Endodermal cell (in vitro differentiated cells): Measurements from ENCODE around the gene SDC1. TPM values are rescaled to one million over a fixed set of nuclear protein-coding genes. Genes with fewer than 3 reads are reported as not detected.
A peak's percentile ranks its signal among the peaks of the same experiment; 100 is the strongest.
"Not testable (repeated sequence)": the region's sequence is repeated elsewhere in the genome, so short reads cannot be mapped to it uniquely, and the experiment has no call there.

Experiments used
- DNase-seq: peaks from one replicate; pipeline ENCODE4 v3.0.0-alpha.2; 2017
- H3K27ac ChIP-seq: 2 replicates; pipeline ENCODE4 v1.5.1; 2013; ENCODE audit warnings: mild to moderate bottlenecking, low read depth, low read length, moderate library complexity
- H3K27me3 ChIP-seq: 2 replicates; pipeline ENCODE4 v1.6.1; 2013; ENCODE audit warnings: mild to moderate bottlenecking, low read length, moderate library complexity; ENCODE audit not compliant: insufficient read depth, control insufficient read depth, poor library complexity, severe bottlenecking
- H3K36me3 ChIP-seq: 2 replicates; pipeline ENCODE4 v1.7.0; 2013; ENCODE audit warnings: mild to moderate bottlenecking, low read length, moderate library complexity; ENCODE audit not compliant: control insufficient read depth, insufficient read depth
- H3K4me1 ChIP-seq: one replicate; pipeline ENCODE4 v1.7.0; 2013; ENCODE audit warnings: low read length; ENCODE audit not compliant: control insufficient read depth, insufficient read depth
- H3K4me3 ChIP-seq: 2 replicates; pipeline ENCODE4 v1.5.1; 2013; ENCODE audit warnings: mild to moderate bottlenecking, low read length, moderate library complexity
- H3K9ac ChIP-seq: 2 replicates; pipeline ENCODE4 v1.6.1; 2013; ENCODE audit warnings: mild to moderate bottlenecking, low read length, moderate library complexity; ENCODE audit not compliant: poor library complexity, severe bottlenecking; ENCODE audit errors: extremely low read depth
- H3K9me3 ChIP-seq: 2 replicates; pipeline ENCODE4 v1.6.1; 2013; ENCODE audit warnings: mild to moderate bottlenecking, low read length, moderate library complexity; ENCODE audit not compliant: control insufficient read depth
- H3K27ac Mint-ChIP-seq: 2 replicates; pipeline ENCODE4 v1.8.0; 2020; ENCODE audit warnings: mixed read lengths
- H3K27me3 Mint-ChIP-seq: 2 replicates; pipeline ENCODE4 v1.8.0; 2021; ENCODE audit warnings: mild to moderate bottlenecking, mixed read lengths; ENCODE audit not compliant: insufficient read depth
- H3K36me3 Mint-ChIP-seq: 2 replicates; pipeline ENCODE4 v1.8.0; 2020; ENCODE audit warnings: low read depth, mixed read lengths
- H3K4me1 Mint-ChIP-seq: 2 replicates; pipeline ENCODE4 v1.8.0; 2020; ENCODE audit warnings: mixed read lengths
- H3K4me3 Mint-ChIP-seq: 2 replicates; pipeline ENCODE4 v1.8.0; 2020; ENCODE audit warnings: mild to moderate bottlenecking, moderate library complexity, mixed read lengths
- H3K9me3 Mint-ChIP-seq: 2 replicates; pipeline ENCODE4 v1.8.0; 2020; ENCODE audit warnings: mild to moderate bottlenecking, mixed read lengths
- CTCF ChIP-seq: fragments of 200-600 bp; sonication (generic); conservative IDR thresholded peaks from 2 replicates; pipeline ENCODE4 v1.5.0; 2021; ENCODE audit warnings: antibody characterized with exemption, mild to moderate bottlenecking
- WGBS, 2 experiments: methylation state at CpG; one replicate each; pipeline versions ENCODE4 v1.1.5 to v1.1.7; 2013; ENCODE audit warnings: missing lambda C conversion rate in 2 of 2, mixed read lengths in 1 of 2; ENCODE audit not compliant: insufficient coverage in 1 of 2, insufficient read length in 1 of 2; 5-methylcytosine and 5-hydroxymethylcytosine counted together
- total RNA-seq, 2 donors: library from RNA; stranded (reverse); fragmentation: NEBNext Ultra II Directional in 1 of 2; extraction: Animal tissue kit (Norgen Biotek cat#: 25700) in 1 of 2; gene quantifications; 2 replicates in 1 of 2; 3 replicates in 1 of 2; pipeline ENCODE4 v1.2.1, GENCODE V29; 2021

SDC1 gene
- total RNA-seq, 2 donors from 2014 or later, result 12.7 to 19.2 TPM

GRCh38 chr2:20241973-20242726 is 17.2 kb upstream of the SDC1 start:
- no peak overlapping the region for H3K9ac ChIP-seq
- H3K27ac Mint-ChIP-seq, result no peak overlapping the region
- TF ChIP-seq CTCF, result peak; percentile 85
- H3K27me3 Mint-ChIP-seq, result no peaks in the 10 kb centered on the region
- H3K4me1 ChIP-seq, result no peaks in the 10 kb centered on the region
- H3K27me3 ChIP-seq, result no peaks in the 10 kb centered on the region
- no peak overlapping the region for H3K4me3 Mint-ChIP-seq
- H3K4me3 ChIP-seq, result no peak overlapping the region
- WGBS, 2 experiments, result 88 to 98% methylated on average over 14 to 39 of the region's 43 CpGs
- no peak overlapping the region for H3K27ac ChIP-seq
- H3K9me3 Mint-ChIP-seq, result no peaks in the 10 kb centered on the region
- H3K36me3 ChIP-seq, result peaks cover 6% of the 10 kb centered on the region
- peaks cover 10% of the 10 kb centered on the region for H3K36me3 Mint-ChIP-seq
- peak; percentile 84 for DNase-seq
- peaks cover 2% of the 10 kb centered on the region for H3K4me1 Mint-ChIP-seq
- no peaks in the 10 kb centered on the region for H3K9me3 ChIP-seq

- H3K36me3 ChIP-seq, H3K27me3 ChIP-seq, H3K4me3 ChIP-seq, H3K9me3 ChIP-seq, H3K4me3 Mint-ChIP-seq, H3K9me3 Mint-ChIP-seq, H3K36me3 Mint-ChIP-seq, H3K27me3 Mint-ChIP-seq, H3K27ac Mint-ChIP-seq, H3K27ac ChIP-seq, DNase-seq, H3K9ac ChIP-seq, H3K4me1 Mint-ChIP-seq, H3K4me1 ChIP-seq: not testable (repeated sequence)
- 93 to 100% methylated on average over 5 to 6 of the region's 6 CpGs for WGBS, 2 experiments
Measured at GRCh38 chr2:20240291-20240690, 15.4 kb upstream of the SDC1 start.

GRCh38 chr2:20236496-20236895 is 11.6 kb upstream of the SDC1 start:
- DNase-seq, result no peak
- Histone ChIP-seq H3K4me3 (no peak overlapping the region), H3K9ac (no peak overlapping the region), H3K9me3 (no peaks in the 10 kb centered on the region), H3K27me3 (no peaks in the 10 kb centered on the region), H3K36me3 (no peaks in the 10 kb centered on the region), H3K4me1 (no peaks in the 10 kb centered on the region), H3K27ac (no peak overlapping the region)
- Mint-ChIP-seq H3K36me3 (no peaks in the 10 kb centered on the region), H3K9me3 (no peaks in the 10 kb centered on the region), H3K4me1 (peaks cover 3% of the 10 kb centered on the region), H3K27ac (no peak overlapping the region), H3K27me3 (no peaks in the 10 kb centered on the region), H3K4me3 (no peak overlapping the region)
- no peak for TF ChIP-seq CTCF
- WGBS, 2 experiments, result 89 to 91% methylated on average over 5 of the region's 5 CpGs
